ENCODE measurements around the gene STUB1. TPM values are rescaled to one million over a fixed set of nuclear protein-coding genes. Genes with fewer than 3 reads are reported as not detected.

Gene STUB1
- total and polyA plus RNA-seq, 2 donors (not counting 3 experiments of a cell fraction or from before 2014, with no cell fraction given) = 107 to 147 TPM

DNA sequence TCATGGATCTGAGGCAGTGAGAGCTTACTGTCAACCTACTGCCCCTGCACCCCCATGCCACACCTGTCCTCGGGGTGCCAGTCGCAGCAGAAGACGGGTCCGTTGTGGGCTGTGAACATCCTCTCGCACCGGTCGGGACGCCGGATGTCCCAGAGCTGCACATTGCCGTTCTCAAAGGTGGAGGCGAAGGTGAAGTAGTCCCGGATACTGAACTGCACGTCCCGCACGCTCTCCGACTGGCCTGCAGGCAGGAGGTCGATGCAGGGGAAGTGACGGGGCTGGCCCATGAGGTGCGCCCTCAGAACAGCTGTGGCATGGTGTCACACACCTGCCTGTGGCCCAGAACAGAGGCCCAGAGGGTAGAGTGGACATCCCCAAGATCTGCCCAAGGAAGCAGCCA lies 7.3 kb downstream of the STUB1 start:
- Histone ChIP-seq H3K27ac (ENCODE audit: insufficient read depth, low read depth, low read length) (no peak overlapping the region), H4K20me1 (replicated peaks; ENCODE audit: control insufficient read depth, extremely low read depth, insufficient read depth, low read length) (no peaks in the 10 kb centered on the region), H3K4me1 (ENCODE audit: control insufficient read depth, extremely low read depth, insufficient read depth, low read length) (peaks cover 11% of the 10 kb centered on the region), H2AFZ (ENCODE audit: low read depth, low read length) (no peak overlapping the region), H3K9ac (replicated peaks; ENCODE audit: extremely low read depth, insufficient read depth, low read length) (no peak overlapping the region), H3K9me3 (replicated peaks; ENCODE audit: control insufficient read depth, insufficient read depth, low read length) (no peaks in the 10 kb centered on the region), H3K27me3 (ENCODE audit: control insufficient read depth in 2 of 2, insufficient read depth in 2 of 2, low read length in 2 of 2) (peaks cover 0 to 3% of the 10 kb centered on the region in 2 experiments), H3K36me3 (ENCODE audit: control insufficient read depth in 2 of 2, extremely low read depth in 1 of 2, insufficient read depth in 2 of 2, low read length in 2 of 2) (peaks cover 2 to 15% of the 10 kb centered on the region in 2 experiments), H3K9me1 (replicated peaks; ENCODE audit: control insufficient read depth, extremely low read depth, insufficient read depth, low read length) (no peaks in the 10 kb centered on the region), H3K4me2 (ENCODE audit: insufficient read depth, low read length) (no peak overlapping the region), H3K4me3 (replicated peaks in 1 of 3; ENCODE audit: insufficient read depth in 1 of 3, low read depth in 1 of 3, low read length in 3 of 3) (no peak overlapping the region), H3K79me2 (ENCODE audit: control insufficient read depth, insufficient read depth, low read length) (peaks cover 12% of the 10 kb centered on the region)
- FAIRE-seq (no peak), DNase-seq (ENCODE audit: low read depth, low spot score) (no peak)
- ChIA-PET CTCF (interaction anchor here (0.7 to 1.3 kb wide), 2 partner anchors 8 to 295 kb away, joined by 3 to 4 read pairs; no protein-coding TSS in a partner anchor), POLR2A (no interaction called here)
- intact Hi-C loops (cut with micrococcal nuclease) = no loop called here
- TF ChIP-seq, protein P1, sequence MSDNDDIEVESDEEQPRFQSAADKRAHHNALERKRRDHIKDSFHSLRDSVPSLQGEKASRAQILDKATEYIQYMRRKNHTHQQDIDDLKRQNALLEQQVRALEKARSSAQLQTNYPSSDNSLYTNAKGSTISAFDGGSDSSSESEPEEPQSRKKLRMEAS (IDR thresholded peaks at IDR 0.05; ENCODE audit: insufficient read depth, insufficient read length) = no peak
- TF ChIP-seq POLR2A (IDR thresholded peaks at IDR 0.05; ENCODE audit: low read depth, low read length) = no peak
- no peak for TF ChIP-seq GATA2 (IDR thresholded peaks at IDR 0.05; ENCODE audit: insufficient read depth, insufficient read length, low read depth, low read length)
- no peak for TF ChIP-seq FOS (IDR thresholded peaks at IDR 0.05; ENCODE audit: borderline replicate concordance, insufficient read depth, low read length)
- TF ChIP-seq, protein P2, sequence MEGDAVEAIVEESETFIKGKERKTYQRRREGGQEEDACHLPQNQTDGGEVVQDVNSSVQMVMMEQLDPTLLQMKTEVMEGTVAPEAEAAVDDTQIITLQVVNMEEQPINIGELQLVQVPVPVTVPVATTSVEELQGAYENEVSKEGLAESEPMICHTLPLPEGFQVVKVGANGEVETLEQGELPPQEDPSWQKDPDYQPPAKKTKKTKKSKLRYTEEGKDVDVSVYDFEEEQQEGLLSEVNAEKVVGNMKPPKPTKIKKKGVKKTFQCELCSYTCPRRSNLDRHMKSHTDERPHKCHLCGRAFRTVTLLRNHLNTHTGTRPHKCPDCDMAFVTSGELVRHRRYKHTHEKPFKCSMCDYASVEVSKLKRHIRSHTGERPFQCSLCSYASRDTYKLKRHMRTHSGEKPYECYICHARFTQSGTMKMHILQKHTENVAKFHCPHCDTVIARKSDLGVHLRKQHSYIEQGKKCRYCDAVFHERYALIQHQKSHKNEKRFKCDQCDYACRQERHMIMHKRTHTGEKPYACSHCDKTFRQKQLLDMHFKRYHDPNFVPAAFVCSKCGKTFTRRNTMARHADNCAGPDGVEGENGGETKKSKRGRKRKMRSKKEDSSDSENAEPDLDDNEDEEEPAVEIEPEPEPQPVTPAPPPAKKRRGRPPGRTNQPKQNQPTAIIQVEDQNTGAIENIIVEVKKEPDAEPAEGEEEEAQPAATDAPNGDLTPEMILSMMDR (IDR thresholded peaks at IDR 0.05; ENCODE audit: extremely low read depth in 1 of 2, insufficient read depth in 1 of 2, low read depth in 1 of 2, low read length in 2 of 2) = no peak
- no peak for TF ChIP-seq MYC (IDR thresholded peaks at IDR 0.05; ENCODE audit: low read depth, low read length)
- no peak for TF ChIP-seq EZH2 (IDR thresholded peaks at IDR 0.05; ENCODE audit: borderline replicate concordance, low read depth, low read length, severe bottlenecking)
- TF ChIP-seq POLR2AphosphoS5 (IDR thresholded peaks at IDR 0.05; ENCODE audit: insufficient read depth, low read depth, low read length) = no peak
- dilution Hi-C loops (cut with MboI; ENCODE audit: extremely low pct_ligation_motif_present, low sequenced_read_pairs) = no loop called here
- BruUV-seq (replicated peaks) = no TSS peak

Measured in endothelial cell of umbilical vein (primary cell).